GM12892 (cell line): Measurements from ENCODE around the gene TLK2.

Experiments
- DNase-seq: peaks from one replicate; pipeline ENCODE4 v3.0.0; 2011; ENCODE audit not compliant: insufficient read length
- FAIRE-seq: peaks from 2 replicates; lab custom pipeline; 2011; peaks lifted over from hg19 to GRCh38; lab: Jason Lieb, UNC
- POLR2A ChIP-seq: IDR thresholded peaks from 2 replicates; pipeline ENCODE4 v1.6.1; 2011; ENCODE audit warnings: low read depth, low read length, control low read depth
- POLR2AphosphoS5 ChIP-seq: IDR thresholded peaks from 2 replicates; pipeline ENCODE4 v1.6.1; 2011; ENCODE audit warnings: low read depth, low read length, control low read depth
- TAF1 ChIP-seq: IDR thresholded peaks from 2 replicates; pipeline ENCODE4 v1.6.1; 2011; ENCODE audit warnings: low read depth, mild to moderate bottlenecking, control low read depth, low read length, borderline replicate concordance

The TLK2 gene

GRCh38 chr17:62658136-62658920 lies 179.7 kb downstream of the TLK2 start:
- no peak for FAIRE-seq
- TF ChIP-seq POLR2AphosphoS5 (no peak), POLR2A (no peak), TAF1 (no peak)
- DNase-seq, result no peak

GRCh38 chr17:62660629-62661118 lies 182.0 kb downstream of the TLK2 start:
- no peak for DNase-seq
- FAIRE-seq, result no peak
- TF ChIP-seq POLR2A (no peak), POLR2AphosphoS5 (no peak), TAF1 (no peak)

GRCh38 chr17:62661337-62661736 lies 182.7 kb downstream of the TLK2 start:
- FAIRE-seq (no peak), DNase-seq (no peak)
- no peak for TF ChIP-seq POLR2AphosphoS5

GRCh38 chr17:62662855-62663254 lies 184.2 kb downstream of the TLK2 start:
- DNase-seq (no peak), FAIRE-seq (no peak)
- no peak for TF ChIP-seq POLR2AphosphoS5
- no peak for TF ChIP-seq TAF1
- no peak for TF ChIP-seq POLR2A
